T-helper 1 cell (primary cell): ENCODE data around the gene NOXA1.

Experiments
- DNase-seq, 5 donors: peaks; one replicate each; pipeline ENCODE4 v3.0.0-alpha.2; 2012 to 2020

NOXA1 gene

DNA sequence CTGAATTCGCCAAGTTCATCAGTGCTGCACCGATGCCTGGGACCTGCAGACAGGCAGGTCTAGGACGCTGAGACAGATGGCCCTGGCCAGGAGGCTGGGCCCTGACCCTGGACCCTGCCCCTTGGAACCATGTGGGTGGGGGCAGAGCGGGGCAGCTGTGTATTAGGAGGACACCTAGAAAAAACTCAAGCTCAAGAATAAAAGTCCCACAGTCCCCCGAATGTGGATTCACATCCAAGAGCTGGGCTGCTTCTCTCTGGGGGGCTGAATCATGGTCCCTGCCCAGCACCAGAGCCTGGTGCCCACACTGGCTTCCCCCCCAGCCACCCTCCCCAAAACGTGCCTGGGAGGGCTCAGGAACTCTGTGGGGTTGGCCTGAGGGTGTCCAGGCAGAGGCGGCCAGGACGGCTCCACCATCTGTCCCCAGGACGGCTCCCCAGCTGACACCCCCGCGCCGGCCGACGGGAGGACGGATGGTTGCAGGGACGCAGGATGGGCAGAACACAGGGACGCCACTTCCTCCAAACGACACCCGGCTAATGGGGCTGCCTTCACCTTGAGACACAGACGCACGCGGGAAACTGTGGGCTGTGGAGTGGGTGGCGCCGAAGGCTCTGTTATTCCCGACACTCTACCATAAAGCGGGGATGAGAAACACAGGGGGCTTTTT lies 35.2 kb upstream of the NOXA1 start:
- no peak for DNase-seq

- DNase-seq = no peak
Observed at GRCh38 chr9:137388589-137389427, 34.4 kb upstream of the NOXA1 start.

GRCh38 chr9:137389428-137389746 lies 33.8 kb upstream of the NOXA1 start:
- DNase-seq = no peak

DNA sequence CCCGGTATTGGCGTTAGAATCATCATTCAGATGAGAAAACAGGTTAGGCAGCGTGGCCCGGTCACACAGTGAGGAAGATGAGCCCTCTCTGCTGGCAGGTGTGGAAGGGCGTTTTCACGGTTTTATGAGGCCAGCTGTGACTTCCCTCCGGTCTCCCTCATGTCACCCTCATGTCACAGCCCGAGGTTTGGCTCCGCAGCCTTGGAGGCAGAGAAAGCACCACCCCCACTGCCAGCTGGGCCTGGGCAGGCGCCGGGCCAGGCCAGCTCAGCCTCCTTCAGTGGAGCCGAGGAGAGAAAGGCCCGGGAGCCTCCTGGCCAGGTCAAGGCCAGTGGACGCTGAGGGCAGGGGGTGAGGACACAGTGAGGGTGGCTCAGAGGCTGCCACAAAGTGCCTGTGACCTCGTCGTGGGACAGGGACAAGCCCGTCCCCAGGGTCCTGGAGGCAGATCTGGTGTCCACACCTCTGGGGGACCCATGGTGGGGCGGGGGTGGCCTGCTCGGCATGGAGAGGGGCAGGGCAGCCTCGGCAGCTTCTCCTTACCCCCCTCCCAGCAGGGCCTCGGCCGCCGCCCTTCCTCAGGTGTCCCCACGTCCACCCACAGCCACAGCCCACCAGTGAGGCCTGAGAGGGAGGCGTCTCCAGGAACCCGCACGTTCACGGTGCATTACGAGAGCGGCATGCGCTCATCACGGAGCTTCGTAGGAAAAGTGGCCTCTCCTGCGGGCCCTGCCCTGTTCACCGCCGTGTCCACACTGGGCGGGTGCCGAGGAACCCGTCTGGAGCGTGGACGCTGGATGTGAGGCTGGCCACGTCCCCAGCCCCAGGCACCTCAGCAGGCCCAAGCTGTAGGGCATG lies 32.4 kb upstream of the NOXA1 start:
- no peak for DNase-seq

DNA sequence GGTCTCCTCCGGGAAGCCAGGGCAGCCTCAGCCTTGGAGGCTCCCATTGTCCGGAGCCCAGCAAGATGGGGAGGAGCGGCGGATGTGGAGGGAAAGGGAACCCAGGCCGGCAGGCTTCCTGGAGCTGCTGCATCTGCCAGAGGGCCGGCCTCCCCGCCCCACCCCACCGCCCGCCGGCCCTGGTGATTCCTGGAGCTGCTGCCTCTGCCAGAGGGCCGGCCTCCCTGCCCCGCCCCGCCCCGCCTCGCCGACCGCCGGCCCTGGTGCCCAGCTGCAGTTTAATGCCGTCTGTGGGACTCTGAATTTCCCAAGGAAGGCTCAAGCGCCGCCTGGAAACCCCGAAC lies 31.8 kb upstream of the NOXA1 start:
- no peak for DNase-seq

GRCh38 chr9:137392232-137393007 lies 30.8 kb upstream of the NOXA1 start:
- DNase-seq = no peak

DNA sequence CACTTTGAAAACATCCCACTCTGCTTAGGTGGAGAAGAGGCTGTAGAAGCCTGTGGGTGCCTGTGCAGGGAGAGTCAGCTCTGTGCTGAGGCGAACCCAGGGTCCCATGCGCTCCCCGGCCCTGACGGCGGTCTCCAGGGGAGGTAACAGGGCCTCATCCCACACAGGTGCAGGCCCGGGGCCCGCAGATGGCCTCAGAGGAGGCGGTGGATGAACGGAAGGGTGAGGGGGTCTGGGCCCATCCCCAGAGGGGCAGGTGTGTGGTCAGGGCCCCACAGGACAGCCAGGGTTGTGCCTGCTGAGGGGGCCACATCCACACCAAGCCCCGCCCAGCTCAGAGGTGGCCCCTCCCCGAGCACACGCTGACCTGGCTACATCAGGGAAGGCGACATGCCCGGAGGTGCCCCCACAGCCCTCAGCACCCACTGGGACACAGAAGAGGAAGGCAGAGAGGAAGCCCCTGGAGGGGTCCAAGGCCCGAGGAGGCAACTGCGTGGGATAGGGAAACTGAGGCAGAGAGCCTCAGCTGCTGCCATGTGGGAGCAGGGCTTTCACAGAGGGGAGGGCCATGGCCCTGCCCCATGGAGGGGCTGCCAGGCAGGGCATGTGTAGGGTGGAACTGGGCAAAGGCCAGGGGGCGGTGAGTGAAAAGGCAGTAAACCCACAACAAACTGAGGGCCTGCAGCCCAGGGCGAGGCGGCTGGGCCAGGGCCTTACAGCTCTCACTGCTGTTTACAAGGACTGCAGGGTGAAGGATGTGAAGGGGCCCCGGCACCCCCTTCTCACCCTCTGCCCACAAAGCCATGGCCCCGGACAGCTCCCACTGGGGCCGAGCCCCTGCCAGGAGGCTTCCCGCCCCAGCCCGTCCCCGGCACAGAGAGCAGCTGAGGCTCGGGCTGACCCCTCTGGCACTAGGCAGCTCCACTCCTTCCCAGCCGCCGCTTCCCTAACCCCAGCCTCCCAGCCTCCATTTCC lies 29.7 kb upstream of the NOXA1 start:
- no peak for DNase-seq

DNA sequence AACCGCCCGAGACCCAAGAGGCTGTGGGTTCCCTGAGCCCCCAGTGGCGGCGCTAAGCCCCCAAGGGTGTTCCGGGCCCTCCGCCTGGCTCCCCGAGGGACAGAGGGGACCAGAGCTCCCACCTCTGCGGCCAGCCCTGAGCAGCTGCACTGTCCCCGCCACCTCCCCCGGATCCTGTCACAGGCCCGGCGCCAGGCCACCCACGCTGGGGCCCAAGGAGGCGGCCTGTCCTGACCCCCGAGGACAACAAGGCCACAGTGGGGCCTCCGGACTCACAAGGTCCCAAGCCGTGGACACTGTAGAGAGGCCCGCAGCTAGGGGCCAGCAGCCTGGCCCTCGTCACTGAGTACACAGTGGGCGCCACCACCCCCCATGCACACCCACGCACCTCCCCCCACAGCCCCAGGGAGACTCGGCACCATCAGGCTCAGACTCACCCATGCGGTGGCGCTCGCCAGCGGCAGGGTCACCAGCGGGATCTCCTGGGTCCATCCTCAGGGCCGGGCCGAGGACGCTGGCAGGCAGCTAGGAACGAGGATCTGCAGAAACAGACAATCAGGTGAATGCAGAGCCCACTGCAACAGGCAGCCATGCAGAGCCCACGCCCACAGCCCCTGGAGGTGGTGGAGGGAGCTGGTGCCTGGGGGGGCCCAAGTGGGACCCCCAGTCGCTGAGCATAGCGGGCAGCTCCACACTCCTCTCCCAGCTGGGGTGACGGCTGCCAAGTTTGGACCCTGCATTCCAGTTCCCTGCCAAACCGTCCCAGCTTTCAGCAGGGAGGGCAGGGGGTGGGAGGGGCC lies 28.1 kb upstream of the NOXA1 start:
- DNase-seq = no peak

DNA sequence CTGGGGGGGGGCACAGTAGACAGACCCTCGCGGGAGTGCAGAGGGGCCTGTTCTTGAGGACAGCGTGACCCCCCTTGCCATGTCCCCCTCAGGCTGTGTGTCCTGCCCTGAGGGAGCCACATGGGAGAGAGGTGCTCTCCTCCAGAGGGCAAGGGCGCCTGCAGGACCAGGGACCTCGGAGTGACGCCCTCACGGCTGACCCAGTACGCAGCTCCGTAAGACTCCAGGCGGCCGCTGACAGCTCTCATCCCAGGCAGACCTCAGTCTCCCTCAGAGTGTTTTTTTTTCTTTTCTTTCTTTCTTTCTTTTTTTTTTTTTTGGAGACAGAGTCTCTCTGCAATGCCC lies 27.6 kb upstream of the NOXA1 start:
- DNase-seq = no peak

- no peak for DNase-seq
Observed at GRCh38 chr9:137396227-137396626, 27.0 kb upstream of the NOXA1 start.

- no peak for DNase-seq
Observed at GRCh38 chr9:137396634-137397367, 26.4 kb upstream of the NOXA1 start.

DNA sequence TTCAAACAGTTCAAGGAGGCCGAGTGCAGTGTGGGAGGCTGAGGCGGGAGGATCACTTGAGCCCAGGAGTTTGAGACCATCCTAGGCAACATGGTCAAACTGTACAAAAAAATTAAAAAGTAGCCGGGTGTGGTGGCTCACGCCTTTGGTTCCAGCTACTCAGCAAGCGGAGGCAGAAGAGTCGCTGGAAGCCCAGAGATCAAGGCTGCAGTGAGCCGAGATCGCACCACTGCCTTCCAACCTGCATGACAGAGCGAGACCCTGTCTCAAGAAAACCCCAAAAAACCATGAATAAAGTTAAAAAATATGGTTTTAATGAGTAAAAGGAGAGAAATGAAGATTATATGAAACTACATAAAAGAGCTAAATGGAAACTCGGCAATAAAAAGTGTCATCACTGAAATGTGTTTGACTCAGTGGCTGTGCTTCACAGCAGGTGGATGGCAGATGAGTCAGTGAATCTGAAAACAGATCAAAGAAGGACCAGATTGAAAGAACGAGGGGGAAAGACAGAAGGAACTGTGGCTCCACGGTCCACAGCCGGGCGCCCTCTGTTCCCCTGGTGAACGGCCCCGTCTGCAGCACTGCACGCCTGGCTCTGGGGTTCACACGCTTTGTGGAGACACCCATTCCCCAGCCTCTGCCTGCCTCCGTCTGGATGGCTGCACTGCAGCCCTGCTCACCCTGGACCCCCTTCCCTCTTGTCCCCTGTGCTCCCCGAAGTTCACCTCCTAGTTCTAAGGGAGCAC lies 25.3 kb upstream of the NOXA1 start:
- DNase-seq = no peak

GRCh38 chr9:137398561-137399468 lies 24.4 kb upstream of the NOXA1 start:
- DNase-seq = no peak

GRCh38 chr9:137402746-137403145 lies 20.4 kb upstream of the NOXA1 start:
- DNase-seq = no peak

- DNase-seq = no peak
Observed at GRCh38 chr9:137403269-137403668, 19.9 kb upstream of the NOXA1 start.

DNA sequence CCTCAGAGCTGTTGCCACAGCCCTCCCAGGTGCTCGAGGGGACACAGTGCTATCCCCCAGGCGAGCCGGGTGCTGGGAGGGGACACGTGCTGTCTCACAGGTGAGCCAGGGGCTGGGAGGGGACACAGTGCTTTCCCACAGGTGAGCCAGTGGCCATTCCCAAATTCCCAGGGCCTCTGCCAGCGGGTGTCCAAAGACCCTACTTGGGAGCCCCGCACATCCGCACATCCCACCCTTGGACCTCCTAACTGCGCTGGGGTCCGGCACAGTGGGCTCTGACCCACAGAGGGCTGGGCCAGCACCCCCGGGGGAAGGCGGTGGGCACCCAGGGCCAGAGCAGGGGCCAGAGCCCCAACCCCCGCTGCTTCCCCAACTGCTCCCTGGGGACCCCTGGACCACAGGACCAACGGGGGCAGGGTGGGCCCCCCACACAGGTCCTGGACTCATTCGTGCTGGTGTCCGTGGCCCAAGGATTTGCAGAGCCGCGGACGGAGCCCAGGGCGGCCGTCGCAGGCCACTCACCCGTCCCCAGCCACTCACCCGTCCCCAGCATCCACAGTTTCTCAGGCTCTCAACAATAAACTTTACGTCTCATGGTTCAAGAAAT lies 18.1 kb upstream of the NOXA1 start:
- DNase-seq = no peak

DNA sequence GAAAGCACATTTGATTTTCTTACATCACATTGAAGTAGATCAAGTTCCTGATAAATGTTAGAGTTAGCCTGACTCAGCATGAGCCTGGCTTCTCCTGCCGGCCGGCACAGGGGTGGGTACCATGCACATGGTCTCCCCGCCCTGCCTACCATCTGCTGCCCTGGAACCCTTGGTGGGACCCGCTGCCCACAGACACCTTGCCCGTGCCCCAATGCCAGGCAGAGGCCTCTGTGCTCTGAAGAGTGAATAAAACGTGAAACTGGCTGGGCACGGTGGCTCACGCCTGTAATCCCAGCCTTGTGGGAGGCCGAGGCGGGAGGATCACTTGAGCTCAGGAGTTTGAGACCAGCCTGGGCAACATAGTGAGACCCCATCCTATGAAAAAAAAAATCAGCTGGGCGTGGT lies 17.5 kb upstream of the NOXA1 start:
- DNase-seq = no peak
